Subcutaneous abdominal adipose tissue (tissue), 5 donors: ENCODE measurements around the gene LGR4.

Experiments used
- H3K27ac ChIP-seq: one replicate; pipeline ENCODE4 v1.7.0; 2013; ENCODE audit warnings: low read depth, mild to moderate bottlenecking, inconsistent platforms, low read length, moderate library complexity
- H3K27me3 ChIP-seq, 5 donors: one replicate each; pipeline ENCODE4 v1.7.0; 2013; ENCODE audit warnings: low read length in 5 of 5, inconsistent platforms in 1 of 5; ENCODE audit not compliant: control insufficient read depth in 5 of 5, insufficient read depth in 4 of 5
- H3K36me3 ChIP-seq, 5 donors: one replicate each; pipeline ENCODE4 v1.7.0; 2013; ENCODE audit warnings: low read length in 5 of 5; ENCODE audit not compliant: control insufficient read depth in 5 of 5, insufficient read depth in 5 of 5
- H3K4me1 ChIP-seq, 5 donors: one replicate each; pipeline ENCODE4 v1.7.0; 2013; ENCODE audit warnings: low read length in 5 of 5, mild to moderate bottlenecking in 3 of 5, moderate library complexity in 1 of 5; ENCODE audit not compliant: control insufficient read depth in 5 of 5, insufficient read depth in 5 of 5
- H3K4me3 ChIP-seq, 5 donors: one replicate each; pipeline ENCODE4 v1.7.0; 2013; ENCODE audit warnings: low read length in 5 of 5, low read depth in 1 of 5
- H3K9ac ChIP-seq, 5 donors: one replicate each; pipeline ENCODE4 v1.7.0; 2013; ENCODE audit warnings: low read length in 5 of 5, mild to moderate bottlenecking in 4 of 5, moderate library complexity in 3 of 5
- H3K9me3 ChIP-seq, 5 donors: one replicate each; pipeline ENCODE4 v1.7.0; 2013; ENCODE audit warnings: low read length in 5 of 5; ENCODE audit not compliant: control insufficient read depth in 5 of 5
- donor health status: healthy.
- donor health status: healthy.
- donor health status: healthy.
- donor health status: healthy.
- donor health status: healthy.

The LGR4 gene

DNA sequence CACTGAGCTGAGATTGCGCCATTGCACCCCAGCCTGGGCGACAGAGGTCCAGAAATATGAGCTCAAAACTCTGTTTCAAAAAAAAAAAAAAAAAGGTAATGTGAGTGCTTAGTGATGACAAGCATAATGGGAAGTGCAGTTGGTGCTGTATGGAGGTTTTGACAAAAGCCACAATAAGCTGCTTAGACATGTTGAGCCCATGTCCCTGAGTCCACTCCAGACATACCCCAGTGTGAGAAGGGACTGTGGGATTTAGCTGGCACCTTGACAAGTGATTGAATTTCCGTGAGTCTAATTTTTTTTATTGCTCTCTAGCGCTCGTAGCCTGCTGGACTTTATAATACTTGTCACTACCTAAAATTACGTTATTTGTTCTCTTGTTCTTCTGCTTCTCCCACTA is 15.1 kb upstream of the LGR4 start:
- H3K9me3 ChIP-seq: no peaks in the 10 kb centered on the region
- H3K27me3 ChIP-seq: no peaks in the 10 kb centered on the region
- no peak overlapping the region for H3K27ac ChIP-seq
- no peaks in the 10 kb centered on the region for H3K4me1 ChIP-seq
- peaks cover 12 to 30% (median 19%) of the 10 kb centered on the region in 5 donors for H3K36me3 ChIP-seq
- H3K9ac ChIP-seq: no peak overlapping the region
- no peak overlapping the region for H3K4me3 ChIP-seq

DNA sequence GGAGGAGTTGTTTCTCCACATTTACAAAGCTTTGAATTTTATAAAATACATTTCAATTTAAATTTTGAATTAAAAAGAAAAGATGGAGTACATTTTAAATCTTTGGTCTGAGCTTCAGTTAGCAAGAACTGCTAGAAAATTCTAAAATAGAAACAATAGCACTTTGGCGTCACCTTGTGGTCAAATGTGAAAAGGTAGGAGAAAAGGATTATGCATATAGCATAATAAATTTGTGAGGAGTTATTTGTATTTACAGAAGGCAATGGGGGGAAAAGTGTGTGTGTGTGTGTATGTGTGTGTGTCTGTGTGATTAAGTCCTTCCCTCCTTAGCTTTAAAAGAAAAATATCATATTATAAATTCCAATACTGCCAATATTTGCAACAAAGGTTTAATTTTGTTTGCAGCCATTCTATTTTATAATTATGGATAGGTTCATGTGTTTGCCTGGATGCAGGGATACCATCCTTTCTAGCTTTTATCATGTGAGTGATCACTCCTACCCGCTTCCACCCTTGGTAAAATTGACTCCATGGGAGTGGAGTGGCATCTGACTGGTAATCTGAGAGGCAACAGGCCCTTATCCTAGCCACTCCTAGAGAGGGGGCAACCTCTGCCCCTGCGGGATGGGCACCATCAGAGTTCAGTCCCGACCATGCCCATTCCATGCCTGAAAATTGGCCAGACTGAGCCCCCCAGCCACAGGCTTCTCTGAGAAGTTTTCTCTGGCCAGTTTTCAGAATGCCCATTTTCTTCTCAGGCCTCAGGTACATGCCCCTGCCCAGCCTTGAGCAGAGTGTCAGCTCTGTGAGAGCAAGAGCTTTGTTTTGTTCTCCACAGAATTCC is 13.6 kb upstream of the LGR4 start:
- no peak overlapping the region for H3K27ac ChIP-seq
- H3K9me3 ChIP-seq: no peaks in the 10 kb centered on the region
- no peak overlapping the region for H3K4me3 ChIP-seq
- H3K9ac ChIP-seq: no peak overlapping the region
- peaks cover 0 to 2% (median 0%) of the 10 kb centered on the region in 5 donors for H3K4me1 ChIP-seq
- H3K36me3 ChIP-seq: peaks cover 3 to 15% (median 8%) of the 10 kb centered on the region in 5 donors
- H3K27me3 ChIP-seq: no peaks in the 10 kb centered on the region

DNA sequence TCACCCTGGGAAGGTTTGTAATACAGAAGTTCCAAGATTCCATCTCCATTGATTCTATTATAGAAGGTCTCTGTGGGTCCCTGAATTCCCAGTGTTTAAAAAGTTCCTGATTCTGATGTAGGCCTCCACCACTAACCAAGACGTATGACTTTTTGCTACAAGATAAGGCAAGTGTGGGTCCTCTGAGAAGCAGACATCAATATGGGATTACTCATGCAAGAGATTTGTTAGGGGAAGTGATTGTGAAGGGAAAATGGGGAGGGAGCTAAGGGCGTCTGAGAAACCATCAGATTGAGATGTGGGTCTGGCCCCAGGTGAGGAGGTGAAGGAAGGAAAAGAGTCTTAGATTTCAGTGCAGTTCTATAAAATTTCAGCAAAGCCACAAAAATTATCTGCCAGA is 10.2 kb upstream of the LGR4 start:
- no peak overlapping the region for H3K27ac ChIP-seq
- no peaks in the 10 kb centered on the region for H3K9me3 ChIP-seq
- H3K36me3 ChIP-seq: no peaks in the 10 kb centered on the region
- H3K4me3 ChIP-seq: no peak overlapping the region
- H3K27me3 ChIP-seq: no peaks in the 10 kb centered on the region
- H3K4me1 ChIP-seq: peaks cover 0 to 8% (median 0%) of the 10 kb centered on the region in 5 donors
- no peak overlapping the region for H3K9ac ChIP-seq

DNA sequence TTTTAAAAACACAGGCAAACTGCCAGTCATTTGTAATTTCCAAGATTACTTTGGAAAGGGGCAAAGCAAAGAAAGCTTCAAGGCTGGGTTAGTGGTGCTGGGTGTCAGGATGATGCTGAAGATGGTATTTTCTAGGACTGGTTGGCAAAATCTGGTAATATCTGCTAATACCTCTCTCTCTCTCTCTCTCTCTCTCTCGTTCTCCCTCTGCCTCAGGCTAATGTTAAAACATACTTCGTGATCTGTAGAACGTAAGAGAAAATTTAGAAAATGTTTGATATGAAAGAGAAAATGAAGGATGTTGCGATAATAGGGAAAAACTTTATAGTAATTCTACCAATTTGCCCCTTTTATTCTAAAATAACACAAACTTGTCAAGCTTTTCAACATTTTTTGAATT is 9.4 kb upstream of the LGR4 start:
- Histone ChIP-seq H3K9ac (no peak overlapping the region), H3K27me3 (no peaks in the 10 kb centered on the region), H3K4me3 (no peak overlapping the region), H3K9me3 (no peaks in the 10 kb centered on the region), H3K27ac (peak overlapping the region; percentile 8), H3K4me1 (peaks cover 0 to 8% (median 0%) of the 10 kb centered on the region in 5 donors), H3K36me3 (no peaks in the 10 kb centered on the region)

DNA sequence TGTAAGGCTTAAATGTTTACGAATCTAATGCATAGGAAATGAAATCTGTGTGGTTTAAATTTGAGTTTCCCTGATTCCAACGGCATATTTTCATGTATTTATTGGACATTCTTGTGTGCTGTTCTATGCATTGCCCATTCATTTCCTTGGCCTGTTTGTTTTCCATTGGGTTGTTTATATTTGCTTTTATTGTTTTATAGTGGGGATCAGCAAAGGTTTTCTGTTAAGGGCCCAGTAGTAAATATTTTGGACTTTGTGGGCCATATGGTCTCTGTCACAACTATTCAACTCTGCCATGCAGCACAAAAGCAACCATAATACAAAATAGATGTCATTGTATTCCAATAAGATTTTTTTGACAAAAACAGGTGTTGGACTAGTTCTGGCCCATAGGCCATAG is 5.2 kb upstream of the LGR4 start:
- no peaks in the 10 kb centered on the region for H3K27me3 ChIP-seq
- H3K4me3 ChIP-seq: no peak overlapping the region
- H3K36me3 ChIP-seq: no peaks in the 10 kb centered on the region
- H3K27ac ChIP-seq: no peak overlapping the region
- H3K4me1 ChIP-seq: peaks cover 0 to 14% (median 7%) of the 10 kb centered on the region in 5 donors
- no peaks in the 10 kb centered on the region for H3K9me3 ChIP-seq
- no peak overlapping the region for H3K9ac ChIP-seq

DNA sequence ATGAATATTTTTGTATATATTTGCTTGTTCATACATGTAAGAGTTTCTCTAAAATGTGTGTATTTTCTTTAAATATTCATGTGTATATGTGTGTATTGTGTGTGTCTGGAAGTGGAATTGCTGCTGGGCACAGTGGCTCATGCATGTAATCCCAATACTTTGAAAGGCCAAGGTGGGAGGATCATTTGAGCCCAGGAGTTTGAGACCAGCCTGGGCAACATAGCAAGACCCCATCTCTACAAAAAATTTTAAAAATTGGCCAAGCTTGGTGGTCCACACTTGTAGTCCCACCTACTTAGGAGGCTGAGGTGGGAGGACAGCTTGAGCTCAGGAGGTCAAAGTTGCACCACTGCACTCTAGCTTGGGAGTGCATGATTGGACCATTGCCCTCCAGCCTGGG is 4.7 kb upstream of the LGR4 start:
- no peak overlapping the region for H3K4me3 ChIP-seq
- H3K9ac ChIP-seq: no peak overlapping the region
- no peak overlapping the region for H3K27ac ChIP-seq
- H3K4me1 ChIP-seq: peaks cover 0 to 14% (median 7%) of the 10 kb centered on the region in 5 donors
- no peaks in the 10 kb centered on the region for H3K9me3 ChIP-seq
- no peaks in the 10 kb centered on the region for H3K27me3 ChIP-seq
- H3K36me3 ChIP-seq: no peaks in the 10 kb centered on the region

DNA sequence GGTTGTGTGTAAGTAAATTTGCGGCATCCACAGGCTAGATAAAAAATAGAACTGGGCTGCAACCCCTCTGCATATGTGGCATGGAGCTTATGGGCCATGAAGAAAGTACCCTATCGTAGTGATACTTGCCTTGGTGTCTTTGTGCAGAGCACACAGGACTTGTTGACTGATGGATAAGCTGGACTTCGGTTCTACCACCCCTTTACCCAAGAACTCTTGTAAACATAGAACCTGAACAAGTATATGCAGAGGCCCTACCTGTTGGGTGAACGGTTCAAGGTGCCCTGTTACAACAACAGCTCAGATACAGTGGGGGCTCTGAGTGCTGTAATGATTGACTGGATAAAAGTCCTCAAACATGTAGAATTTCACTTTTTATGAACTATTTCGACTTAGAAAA is 3.0 kb upstream of the LGR4 start:
- no peak overlapping the region for H3K9ac ChIP-seq
- peaks cover 0 to 24% (median 15%) of the 10 kb centered on the region in 5 donors for H3K4me1 ChIP-seq
- H3K36me3 ChIP-seq: no peaks in the 10 kb centered on the region
- H3K27me3 ChIP-seq: no peaks in the 10 kb centered on the region
- H3K27ac ChIP-seq: no peak overlapping the region
- H3K9me3 ChIP-seq: no peaks in the 10 kb centered on the region
- no peak overlapping the region for H3K4me3 ChIP-seq

DNA sequence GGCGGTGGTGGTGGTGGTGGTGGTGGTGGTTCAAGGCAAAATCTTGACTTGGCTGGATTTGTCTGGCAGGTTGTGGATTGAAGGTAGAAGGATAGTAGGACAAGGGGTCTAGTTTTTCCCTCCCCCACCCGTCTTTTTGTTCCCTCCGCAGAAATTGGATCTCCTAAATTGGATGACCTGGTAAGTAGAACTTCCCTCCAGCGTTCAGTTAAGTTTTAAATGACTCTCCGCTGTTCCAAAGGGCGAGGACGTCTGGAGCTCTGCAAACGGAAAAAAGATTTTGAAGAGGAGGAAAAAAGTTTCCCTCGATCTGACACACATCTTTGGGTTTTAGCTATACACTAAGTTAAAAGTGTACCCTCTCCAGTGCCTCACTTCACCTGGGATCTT is 422 bp upstream of the LGR4 start:
- peak overlapping the region; percentile 61 for H3K27ac ChIP-seq
- H3K4me3 ChIP-seq: peak overlapping the region; percentile 3 to 89 (median 79)
- H3K4me1 ChIP-seq: peaks cover 0 to 45% (median 39%) of the 10 kb centered on the region in 5 donors
- H3K9ac ChIP-seq: peak overlapping the region in 1 of 5 donors; percentile 41
- H3K27me3 ChIP-seq: no peaks in the 10 kb centered on the region
- no peaks in the 10 kb centered on the region for H3K9me3 ChIP-seq
- no peaks in the 10 kb centered on the region for H3K36me3 ChIP-seq

DNA sequence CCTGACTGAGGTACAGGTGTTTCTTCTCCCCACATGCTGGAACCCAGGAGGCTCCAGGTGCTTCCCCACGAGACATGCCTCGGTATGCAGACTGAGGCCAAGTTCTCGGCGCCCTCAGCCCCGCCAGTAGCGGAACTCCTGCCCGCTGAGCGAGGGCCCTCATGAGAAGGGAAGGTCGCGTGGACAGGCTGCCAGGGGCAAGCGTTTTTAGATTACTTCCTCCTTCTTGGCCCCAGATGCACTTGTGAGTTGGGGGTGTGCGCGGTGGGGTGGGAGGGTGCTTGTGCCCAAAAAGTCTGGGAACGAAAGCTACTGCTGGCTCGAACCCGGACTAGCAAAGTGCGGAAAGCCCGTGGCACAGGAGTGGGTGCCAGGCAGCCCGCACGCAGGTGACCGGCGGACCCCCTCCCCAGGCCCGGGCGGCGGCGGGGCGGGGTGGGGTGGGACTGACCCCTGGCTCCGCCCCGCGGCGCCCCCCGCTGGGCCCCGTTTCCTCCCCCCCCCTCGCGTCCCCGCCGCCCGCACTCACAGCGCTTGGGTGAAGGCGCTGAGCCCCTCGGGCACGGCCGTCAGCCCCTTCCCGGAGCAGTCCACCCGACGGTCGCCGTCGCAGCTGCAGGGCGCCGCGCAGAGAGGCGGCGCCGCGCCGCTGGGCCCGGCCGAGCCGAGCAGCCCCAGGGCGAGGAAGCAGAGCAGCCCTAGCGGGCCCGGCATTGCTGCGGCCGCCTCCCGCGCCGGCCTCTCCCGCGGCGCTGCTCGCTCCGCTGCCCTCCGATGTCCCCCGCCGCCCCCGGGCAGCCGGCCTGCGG is 797 bp downstream of the LGR4 start:
- Histone ChIP-seq H3K36me3 (no peaks in the 10 kb centered on the region), H3K4me1 (peaks cover 0 to 47% (median 42%) of the 10 kb centered on the region in 5 donors), H3K27ac (peak overlapping the region; percentile 82), H3K9ac (peak overlapping the region; percentile 81 to 92 (median 86)), H3K27me3 (no peaks in the 10 kb centered on the region), H3K9me3 (no peaks in the 10 kb centered on the region), H3K4me3 (peak overlapping the region; percentile 79 to 89 (median 85))
